B cell (primary cell): Measurements from ENCODE around the gene LYZL6.
"Not testable (repeated sequence)": the region's sequence is repeated elsewhere in the genome, so short reads cannot be mapped to it uniquely, and the experiment has no call there.

Experiments
- EZH2 ChIP-seq: IDR thresholded peaks from 2 replicates; pipeline ENCODE4 v1.6.1; 2012; ENCODE audit warnings: borderline replicate concordance, low read depth, mild to moderate bottlenecking, moderate library complexity, low read length; ENCODE audit not compliant: insufficient read depth, poor library complexity, severe bottlenecking
- TF ChIP-seq, protein P1 (sequence below): fragments of 200-600 bp; IDR thresholded peaks from one replicate; pipeline ENCODE4 v1.8.0; 2022; ENCODE audit warnings: antibody characterized with exemption, mild to moderate bottlenecking

GRCh38 chr17:35938492-35938891 lies 5.0 kb downstream of the LYZL6 start:
- TF ChIP-seq, protein P1, sequence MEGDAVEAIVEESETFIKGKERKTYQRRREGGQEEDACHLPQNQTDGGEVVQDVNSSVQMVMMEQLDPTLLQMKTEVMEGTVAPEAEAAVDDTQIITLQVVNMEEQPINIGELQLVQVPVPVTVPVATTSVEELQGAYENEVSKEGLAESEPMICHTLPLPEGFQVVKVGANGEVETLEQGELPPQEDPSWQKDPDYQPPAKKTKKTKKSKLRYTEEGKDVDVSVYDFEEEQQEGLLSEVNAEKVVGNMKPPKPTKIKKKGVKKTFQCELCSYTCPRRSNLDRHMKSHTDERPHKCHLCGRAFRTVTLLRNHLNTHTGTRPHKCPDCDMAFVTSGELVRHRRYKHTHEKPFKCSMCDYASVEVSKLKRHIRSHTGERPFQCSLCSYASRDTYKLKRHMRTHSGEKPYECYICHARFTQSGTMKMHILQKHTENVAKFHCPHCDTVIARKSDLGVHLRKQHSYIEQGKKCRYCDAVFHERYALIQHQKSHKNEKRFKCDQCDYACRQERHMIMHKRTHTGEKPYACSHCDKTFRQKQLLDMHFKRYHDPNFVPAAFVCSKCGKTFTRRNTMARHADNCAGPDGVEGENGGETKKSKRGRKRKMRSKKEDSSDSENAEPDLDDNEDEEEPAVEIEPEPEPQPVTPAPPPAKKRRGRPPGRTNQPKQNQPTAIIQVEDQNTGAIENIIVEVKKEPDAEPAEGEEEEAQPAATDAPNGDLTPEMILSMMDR, result not testable (repeated sequence)
- TF ChIP-seq EZH2, result not testable (repeated sequence)
